WTC11 (cell line): ENCODE data around the gene IDUA.

Experiments
- ARID4B ChIP-seq: sonication (generic); formaldehyde crosslinking; IDR thresholded peaks from 2 replicates; pipeline ENCODE4 v1.8.0; 2023; ENCODE audit warnings: missing genetic modification reagents, mild to moderate bottlenecking, borderline replicate concordance
- ATF3 ChIP-seq: sonication (generic); formaldehyde crosslinking; conservative IDR thresholded peaks from 2 replicates; pipeline ENCODE4 v1.8.1; 2022; ENCODE audit warnings: mild to moderate bottlenecking, missing genetic modification reagents
- CTCF ChIP-seq: fragments of 200-600 bp; IDR thresholded peaks from 2 replicates; pipeline ENCODE4 v1.8.0; 2022; ENCODE audit warnings: antibody characterized with exemption
- EMX1 ChIP-seq: fragments of 250-450 bp; sonication (Bioruptor Pico); IDR thresholded peaks from 2 replicates; pipeline ENCODE4 v1.8.0; 2021; ENCODE audit warnings: mild to moderate bottlenecking
- NFE2L1 ChIP-seq: sonication (generic); formaldehyde crosslinking; IDR thresholded peaks from 2 replicates; pipeline ENCODE4 v1.8.1; 2023; ENCODE audit warnings: missing genetic modification reagents
- NR2C2 ChIP-seq: sonication (generic); formaldehyde crosslinking; IDR thresholded peaks from 2 replicates; pipeline ENCODE4 v1.8.0; 2022; ENCODE audit warnings: mild to moderate bottlenecking, missing genetic modification reagents
- OVOL2 ChIP-seq: fragments of 250-450 bp; sonication (Bioruptor Pico); IDR thresholded peaks from 2 replicates; pipeline ENCODE4 v1.9.0; 2021; ENCODE audit warnings: mild to moderate bottlenecking, borderline replicate concordance
- SMAD3 ChIP-seq: sonication (generic); formaldehyde crosslinking; IDR thresholded peaks from 2 replicates; pipeline ENCODE4 v1.8.0; 2022; ENCODE audit warnings: missing genetic modification reagents, mild to moderate bottlenecking, borderline replicate concordance
- TP53 ChIP-seq: sonication (generic); formaldehyde crosslinking; IDR thresholded peaks from 2 replicates; pipeline ENCODE4 v1.8.1; 2023; ENCODE audit warnings: mild to moderate bottlenecking, missing genetic modification reagents
- USF1 ChIP-seq: sonication (generic); formaldehyde crosslinking; IDR thresholded peaks from 2 replicates; pipeline ENCODE4 v1.8.0; 2022; ENCODE audit warnings: mild to moderate bottlenecking, missing genetic modification reagents
- ZBTB43 ChIP-seq: sonication (generic); formaldehyde crosslinking; IDR thresholded peaks from 2 replicates; pipeline ENCODE4 v1.8.1; 2023; ENCODE audit warnings: mild to moderate bottlenecking, missing genetic modification reagents
- ZNF121 ChIP-seq: sonication (generic); formaldehyde crosslinking; IDR thresholded peaks from 2 replicates; pipeline ENCODE4 v1.8.0; 2023; ENCODE audit warnings: missing genetic modification reagents
- ZNF281 ChIP-seq: sonication (generic); formaldehyde crosslinking; IDR thresholded peaks from 2 replicates; pipeline ENCODE4 v1.8.0; 2023; ENCODE audit warnings: mild to moderate bottlenecking, missing genetic modification reagents

- TF ChIP-seq TP53 (no peak), ATF3 (CRISPR knock-in tag) (no peak), CTCF (no peak), USF1 (no peak), SMAD3 (CRISPR knock-in tag) (no peak), ARID4B (CRISPR knock-in tag) (no peak), ZNF281 (CRISPR knock-in tag) (no peak), OVOL2 (CRISPR knock-in tag) (no peak), NR2C2 (CRISPR knock-in tag) (no peak), ZBTB43 (CRISPR knock-in tag) (no peak), ZNF121 (CRISPR knock-in tag) (no peak), NFE2L1 (CRISPR knock-in tag) (no peak), EMX1 (CRISPR knock-in tag) (no peak)
Measured at GRCh38 chr4:1023075-1023640, 36.3 kb downstream of the IDUA start.
